SK-N-SH (cell line): ENCODE results near the gene NBEAL2. TPM values are rescaled to one million over a fixed set of nuclear protein-coding genes. Genes with fewer than 3 reads are reported as not detected.

ENCODE experiments used
- CTCF ChIA-PET: fragments of 300-600, 350-600 bp; formaldehyde crosslinking; extraction: SDS; loops from one replicate; lab custom pipeline; 2021; lab: Yijun Ruan, JAX
- POLR2A ChIA-PET: fragments of 350-600 bp; sonication (Branson Sonifier 250); formaldehyde crosslinking; extraction: SDS; loops from one replicate; lab custom pipeline; 2020; ENCODE audit warnings: antibody characterized with exemption, inconsistent platforms; lab: Yijun Ruan, JAX
- DNase-seq: peaks from one replicate; pipeline ENCODE4 v3.0.0; 2012
- H2AFZ ChIP-seq: fragments of 200-600 bp; sonication (generic); 2 replicates; pipeline ENCODE4 v1.8.1; 2016; ENCODE audit warnings: antibody characterized with exemption, mild to moderate bottlenecking, low read depth
- H3F3A ChIP-seq: fragments of 200-600 bp; sonication (generic); replicated peaks from 2 replicates; pipeline ENCODE3; 2016; ENCODE audit warnings: antibody characterized with exemption, mild to moderate bottlenecking; ENCODE audit not compliant: insufficient read depth
- H3K27ac ChIP-seq, 2 experiments: fragments of 200-500 bp in 1 of 2; fragments of 200-600 bp in 1 of 2; sonication (Bioruptor generic) in 1 of 2; sonication (generic), shearing (Covaris generic) in 1 of 2; 2 replicates each; pipeline versions ENCODE4 v1.5.1 to v1.6.1; 2014 to 2016; ENCODE audit warnings: low read depth in 2 of 2, inconsistent platforms in 1 of 2, low read length in 1 of 2, mild to moderate bottlenecking in 1 of 2, mixed read lengths in 1 of 2
- H3K27me3 ChIP-seq: fragments of 200-600 bp; sonication (generic), shearing (Covaris generic); 2 replicates; pipeline ENCODE4 v1.6.1; 2016; ENCODE audit warnings: mixed run types; ENCODE audit not compliant: insufficient read depth
- H3K36me3 ChIP-seq, 2 experiments: fragments of 200-500 bp in 1 of 2; fragments of 200-600 bp in 1 of 2; sonication (Bioruptor generic) in 1 of 2; sonication (generic) in 1 of 2; replicated peaks in 1 of 2; 2 replicates each; pipeline versions ENCODE3 to v1.5.1; 2014 to 2016; ENCODE audit warnings: low read length in 1 of 2, mild to moderate bottlenecking in 1 of 2; ENCODE audit not compliant: insufficient read depth in 2 of 2, control insufficient read depth in 1 of 2
- H3K4me1 ChIP-seq, 2 experiments: fragments of 200-500 bp in 1 of 2; fragments of 200-600 bp in 1 of 2; sonication (Bioruptor generic) in 1 of 2; sonication (generic), shearing (Covaris generic) in 1 of 2; 2 replicates each; pipeline versions ENCODE4 v1.5.1 to v1.6.1; 2014 to 2016; ENCODE audit warnings: low read depth in 1 of 2, low read length in 1 of 2, mixed run types in 1 of 2; ENCODE audit not compliant: insufficient read depth in 2 of 2, control insufficient read depth in 1 of 2
- H3K4me2 ChIP-seq: fragments of 200-600 bp; sonication (generic), shearing (Covaris generic); 2 replicates; pipeline ENCODE4 v1.6.1; 2017; ENCODE audit warnings: mixed run types
- H3K4me3 ChIP-seq, 2 experiments: fragments of 200-500 bp in 1 of 2; fragments of 200-600 bp in 1 of 2; sonication (Bioruptor generic) in 1 of 2; sonication (generic), shearing (Covaris generic) in 1 of 2; 2 replicates each; pipeline versions ENCODE4 v1.5.1 to v1.8.1; 2014 to 2016; ENCODE audit warnings: low read depth in 2 of 2, inconsistent platforms in 1 of 2, low read length in 1 of 2, mild to moderate bottlenecking in 1 of 2, mixed read lengths in 1 of 2, moderate library complexity in 1 of 2
- H3K79me2 ChIP-seq: fragments of 200-600 bp; sonication (generic); 2 replicates; pipeline ENCODE4 v1.8.1; 2017; ENCODE audit warnings: mild to moderate bottlenecking; ENCODE audit not compliant: insufficient read depth
- H3K9ac ChIP-seq: fragments of 200-600 bp; sonication (generic); 2 replicates; pipeline ENCODE4 v1.6.1; 2017; ENCODE audit warnings: mixed run types
- H3K9me2 ChIP-seq: fragments of 200-600 bp; sonication (generic); 2 replicates; pipeline ENCODE4 v1.6.1; 2017; ENCODE audit warnings: mixed run types
- H3K9me3 ChIP-seq: fragments of 200-600 bp; sonication (generic); 2 replicates; pipeline ENCODE4 v1.6.1; 2017; ENCODE audit warnings: mixed run types, mild to moderate bottlenecking, moderate library complexity
- H4K20me1 ChIP-seq: fragments of 200-600 bp; sonication (generic); 2 replicates; pipeline ENCODE4 v1.6.1; 2017; ENCODE audit warnings: mild to moderate bottlenecking, mixed run types; ENCODE audit not compliant: insufficient read depth
- EP300 ChIP-seq, 2 experiments: IDR thresholded peaks; 2 replicates each; pipeline versions ENCODE4 v1.4.0 to v1.6.1; 2012; ENCODE audit warnings: borderline replicate concordance in 1 of 2, low read depth in 1 of 2, low read length in 1 of 2
- JUND ChIP-seq: IDR thresholded peaks from 2 replicates; pipeline ENCODE4 v1.4.0; 2012
- MEF2A ChIP-seq: IDR thresholded peaks from 2 replicates; pipeline ENCODE4 v1.4.0; 2012; ENCODE audit warnings: low read depth, borderline replicate concordance
- MXI1 ChIP-seq: IDR thresholded peaks from 2 replicates; pipeline ENCODE4 v1.6.1; 2012; ENCODE audit warnings: mild to moderate bottlenecking, low read depth, low read length, improper control_type of control experiment
- NFIC ChIP-seq: IDR thresholded peaks from 2 replicates; pipeline ENCODE4 v1.4.0; 2012; ENCODE audit warnings: borderline replicate concordance
- TAF1 ChIP-seq: IDR thresholded peaks from 2 replicates; pipeline ENCODE4 v1.6.1; 2012; ENCODE audit warnings: low read depth, mild to moderate bottlenecking, low read length, moderate library complexity, borderline replicate concordance
- WGBS: methylation state at CpG from one replicate; pipeline ENCODE4 v1.1.6; 2017; ENCODE audit warnings: low lambda C conversion rate; 5-methylcytosine and 5-hydroxymethylcytosine counted together
- polyA plus RNA-seq, 3 experiments: library from polyadenylated mRNA; depleted of rRNA; stranded (reverse); fragments of >200 nt; gene quantifications; 2 replicates each; pipeline ENCODE4 v1.2.3, GENCODE V29; 2012

The NBEAL2 gene
- polyA plus RNA-seq, 1 of the 3 experiments (the other 2 are of a cell fraction): 20.3 TPM

- TF ChIP-seq TAF1: no peak; the same call in 1 of the 2 replicates
These were observed at the start of gene NBEAL2 (continued) for GRCh38 chr3:46978985-46979944.

GRCh38 chr3:46930166-46930944, 49.1 kb upstream of the NBEAL2 start:
- Histone ChIP-seq H4K20me1 (no peaks in the 10 kb centered on the region), H3K79me2 (peaks cover 76% of the 10 kb centered on the region), H3K4me1 (peaks cover 35 to 47% of the 10 kb centered on the region in 2 experiments), H3K27me3 (no peaks in the 10 kb centered on the region), H3K4me2 (peak overlapping the region; percentile 49; the same call in 1 of the 2 replicates), H3K4me3 (no peak overlapping the region), H3K36me3 (peaks cover 19 to 26% of the 10 kb centered on the region in 2 experiments)
- CTCF ChIA-PET: interaction anchor here (0.7 to 2.9 kb wide), 6 partner anchors 11 to 256 kb away, joined by 3 to 15 read pairs (median 4); no protein-coding TSS in a partner anchor
- WGBS: 91% methylated on average over 9 of the region's 9 CpGs
- TF ChIP-seq MEF2A: no peak
- TF ChIP-seq, all 33 proteins: peak for 0
- no peaks in the 10 kb centered on the region for H3K9me3 ChIP-seq
- no peak for DNase-seq
- no peak overlapping the region for H3K9ac ChIP-seq
- H2AFZ ChIP-seq: no peak overlapping the region
- H3F3A ChIP-seq: peaks cover 12% of the 10 kb centered on the region
- H3K27ac ChIP-seq: peak overlapping the region; percentile 18 to 83; a peak in 3 of 4 replicates
- POLR2A ChIA-PET: interaction anchor here (0.7 to 1.4 kb wide), 2 partner anchors 46 to 433 kb away, joined by 3 to 4 read pairs; partner anchors contain the start of gene CCDC12
- no peaks in the 10 kb centered on the region for H3K9me2 ChIP-seq

DNA sequence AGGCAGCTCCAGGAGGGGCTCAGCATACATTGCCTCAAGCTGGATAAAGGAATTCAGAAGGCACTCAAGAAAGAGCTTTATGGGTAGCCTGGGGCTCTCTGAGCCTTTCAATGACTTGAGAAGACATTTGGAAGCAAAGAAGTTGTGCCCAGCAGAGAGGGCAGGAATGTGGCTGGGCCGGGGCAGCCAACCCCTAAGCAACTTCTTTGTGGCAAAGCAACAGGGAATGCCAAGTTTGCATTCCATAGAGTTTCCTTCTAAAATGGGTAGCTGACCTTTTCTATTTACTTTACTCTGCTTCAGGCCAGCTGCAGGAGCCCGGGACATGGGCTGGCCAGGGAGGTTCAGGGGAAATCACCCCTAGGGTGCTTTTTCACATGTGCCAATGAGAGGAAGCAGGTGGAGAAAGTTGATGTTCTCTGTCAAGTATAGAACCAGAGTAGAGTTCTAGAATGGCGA, 48.5 kb upstream of the NBEAL2 start:
- Histone ChIP-seq H3K27ac (peak overlapping the region; percentile 18 to 83; a peak in 3 of 4 replicates), H3K79me2 (peaks cover 76% of the 10 kb centered on the region), H3K4me2 (peak overlapping the region; percentile 49; the same call in 1 of the 2 replicates), H3K4me3 (no peak overlapping the region), H2AFZ (no peak overlapping the region), H3K4me1 (peaks cover 39 to 53% of the 10 kb centered on the region in 2 experiments), H4K20me1 (no peaks in the 10 kb centered on the region), H3K9me3 (no peaks in the 10 kb centered on the region), H3K9me2 (no peaks in the 10 kb centered on the region), H3F3A (peaks cover 17% of the 10 kb centered on the region), H3K27me3 (no peaks in the 10 kb centered on the region), H3K9ac (no peak overlapping the region), H3K36me3 (peaks cover 19 to 20% of the 10 kb centered on the region in 2 experiments)
- CTCF ChIA-PET: interaction anchor here (1.1 to 3.1 kb wide), 6 partner anchors 8 to 64 kb away, joined by 4 to 31 read pairs (median 8); no protein-coding TSS in a partner anchor
- POLR2A ChIA-PET: interaction anchor here (0.7 to 1.4 kb wide), 2 partner anchors 45 to 432 kb away, joined by 3 to 4 read pairs; partner anchors contain the start of gene CCDC12
- WGBS: 69% methylated on average over 3 of the region's 3 CpGs
- DNase-seq: no peak
- TF ChIP-seq MXI1 (no peak), JUND (no peak), NFIC (peak; percentile 38; the same call in 1 of the 2 replicates), EP300 (IDR thresholded peaks at IDR 0.05; ENCODE audit: borderline replicate concordance in 1 of 2, low read depth in 1 of 2, low read length in 1 of 2) (no peak)
